NCI-H774 (cell line): ENCODE results near the gene SDK2.
A peak's percentile ranks its signal among the peaks of the same experiment; 100 is the strongest.
"Not testable (repeated sequence)": the region's sequence is repeated elsewhere in the genome, so short reads cannot be mapped to it uniquely, and the experiment has no call there.

ENCODE experiments used
- DNase-seq: peaks from one replicate; lab custom pipeline; 2025; lab: John Stamatoyannopoulos, UW

The SDK2 gene

DNA sequence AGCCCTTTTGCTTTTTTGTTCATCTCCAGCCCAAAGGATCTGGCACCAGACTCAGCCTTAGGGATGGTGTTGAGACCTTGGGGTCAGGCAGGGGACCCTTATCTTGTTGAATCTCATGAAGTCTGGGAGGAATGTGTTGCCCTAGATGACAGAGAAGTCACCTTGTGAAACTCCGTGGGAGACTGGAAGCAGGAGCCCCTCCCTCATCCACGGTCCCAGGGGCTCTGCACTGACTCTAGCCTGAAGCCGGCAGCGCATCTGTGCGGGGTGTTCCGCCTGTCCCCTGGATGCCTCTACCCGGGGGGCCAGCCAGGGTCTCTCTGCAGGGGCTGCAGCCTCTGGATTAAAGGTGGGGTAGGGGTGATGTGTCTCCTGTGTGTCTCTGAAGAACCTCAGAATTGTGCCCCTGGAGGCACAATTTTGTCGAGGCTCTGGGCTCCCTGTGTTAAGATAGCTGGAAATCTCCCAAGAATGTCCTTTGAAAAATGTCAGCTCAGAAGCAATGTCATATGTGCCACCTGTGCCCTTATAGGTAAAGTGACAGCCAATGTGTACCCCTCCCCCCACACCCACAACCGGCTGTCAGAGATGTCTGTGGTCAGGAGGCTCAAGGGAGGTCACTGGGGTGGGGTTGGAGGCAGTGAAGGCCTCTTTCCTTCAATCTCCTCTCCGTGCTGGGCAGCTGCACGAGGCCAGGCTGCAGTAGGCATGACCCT lies 300.3 kb downstream of the SDK2 start:
- no peak for DNase-seq

DNA sequence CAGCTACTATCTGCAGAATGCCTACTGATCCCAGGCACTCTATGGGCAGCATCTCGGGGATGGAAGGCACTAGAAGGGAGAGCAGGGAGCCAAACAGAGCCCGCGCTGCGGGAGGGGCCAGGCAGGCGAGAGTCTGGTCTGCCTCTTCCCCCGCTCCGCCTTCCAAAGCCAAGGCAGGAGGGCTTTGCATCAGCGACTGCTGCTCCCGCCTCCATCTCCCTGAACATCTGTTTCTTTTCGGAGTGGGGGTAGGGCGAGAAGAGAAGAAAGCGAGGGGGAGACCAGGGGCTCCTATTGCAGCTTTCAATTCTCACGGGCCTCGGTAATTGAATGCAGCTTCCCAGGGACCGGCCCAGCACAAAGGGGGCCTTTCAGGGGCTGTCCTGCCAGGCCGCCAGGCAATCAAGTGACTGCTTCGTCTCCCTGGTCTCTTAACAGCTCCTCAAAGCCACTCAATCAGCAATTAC lies 301.0 kb downstream of the SDK2 start:
- DNase-seq, result no peak

- no peak for DNase-seq
These were observed 301.6 kb downstream of the SDK2 start for GRCh38 chr17:73342541-73343167.

- DNase-seq, result peak; percentile 6
These were observed 302.2 kb downstream of the SDK2 start for GRCh38 chr17:73342050-73342522.

DNA sequence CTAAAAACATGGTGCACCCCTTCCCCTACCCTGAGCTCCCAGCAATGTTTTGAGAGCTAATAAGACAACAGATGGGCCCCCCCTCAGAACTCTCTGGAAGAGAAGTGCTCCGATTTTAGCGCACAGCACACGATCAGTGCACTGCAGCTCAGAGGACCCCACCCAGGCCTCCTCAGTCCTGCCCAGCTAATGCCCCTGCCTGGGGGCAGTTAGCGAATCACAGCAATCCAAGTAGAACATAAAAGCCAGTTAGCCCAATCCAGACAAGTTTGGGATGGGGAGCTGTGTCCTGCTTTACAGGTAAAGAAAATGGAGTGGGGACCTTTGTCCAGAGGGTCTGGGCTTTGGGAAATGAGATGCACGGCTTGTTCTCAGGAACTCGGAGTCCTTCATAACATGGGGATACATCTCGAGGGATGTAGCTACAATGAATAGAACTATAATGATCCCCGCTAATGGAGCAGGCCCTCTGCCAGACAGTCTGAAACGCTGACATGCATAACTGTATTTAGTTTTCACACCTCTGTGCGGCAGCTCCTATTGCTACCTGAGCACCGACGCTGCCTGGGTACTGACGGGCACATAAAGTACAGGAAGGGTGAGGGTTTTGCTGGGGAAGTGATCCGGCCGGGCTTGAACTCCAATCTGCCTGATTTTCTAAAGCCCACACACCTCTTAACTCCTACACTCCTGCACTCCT lies 302.7 kb downstream of the SDK2 start:
- no peak for DNase-seq

DNA sequence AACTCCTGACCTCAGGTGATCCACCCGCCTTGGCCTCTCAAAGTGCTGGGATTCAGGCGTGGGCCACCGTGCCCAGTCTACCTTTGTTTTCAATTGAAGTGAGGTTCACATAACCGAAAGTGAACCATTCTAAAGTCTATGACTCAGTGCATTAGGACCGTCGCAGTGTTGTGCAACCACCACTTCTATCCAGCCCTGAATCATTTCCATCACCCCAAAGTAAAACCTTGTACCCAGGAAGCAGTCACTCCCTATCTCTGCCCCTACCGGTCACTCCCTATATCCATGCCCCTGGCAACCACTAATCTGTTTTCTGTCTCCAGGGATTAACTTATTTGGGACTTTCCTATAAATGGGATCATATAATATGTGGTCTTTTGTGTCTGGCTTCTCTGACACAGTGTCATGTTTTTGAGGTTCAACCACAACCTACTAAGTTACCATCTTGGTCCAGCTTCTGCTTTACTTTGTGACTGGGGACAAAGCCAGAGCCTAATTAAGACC lies 304.1 kb downstream of the SDK2 start:
- no peak for DNase-seq

GRCh38 chr17:73338566-73339197 lies 305.6 kb downstream of the SDK2 start:
- DNase-seq, result no peak

DNA sequence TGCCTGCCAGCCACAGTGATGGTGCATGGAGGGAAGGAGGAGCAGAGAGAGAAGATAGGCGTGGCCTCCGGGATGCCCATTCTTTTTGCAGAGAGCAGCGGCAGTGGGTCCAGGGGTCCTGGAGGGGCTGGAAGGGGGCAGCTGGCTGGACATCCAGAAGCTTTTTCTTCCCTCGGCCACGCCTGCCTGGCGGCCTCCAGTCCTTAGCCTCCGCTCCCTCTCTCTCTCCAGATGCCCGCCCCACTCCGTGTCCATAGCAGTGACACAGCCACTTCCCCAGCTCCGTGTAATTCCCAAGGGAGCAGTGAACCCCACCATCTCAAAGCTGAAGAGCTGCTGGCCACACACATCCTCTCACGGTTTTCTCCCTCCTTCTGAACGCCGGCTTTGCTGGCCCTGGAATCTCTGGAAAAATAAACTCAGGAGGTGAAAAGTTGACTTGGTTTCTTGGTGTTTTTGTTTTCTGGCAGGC lies 306.2 kb downstream of the SDK2 start:
- DNase-seq, result no peak

DNA sequence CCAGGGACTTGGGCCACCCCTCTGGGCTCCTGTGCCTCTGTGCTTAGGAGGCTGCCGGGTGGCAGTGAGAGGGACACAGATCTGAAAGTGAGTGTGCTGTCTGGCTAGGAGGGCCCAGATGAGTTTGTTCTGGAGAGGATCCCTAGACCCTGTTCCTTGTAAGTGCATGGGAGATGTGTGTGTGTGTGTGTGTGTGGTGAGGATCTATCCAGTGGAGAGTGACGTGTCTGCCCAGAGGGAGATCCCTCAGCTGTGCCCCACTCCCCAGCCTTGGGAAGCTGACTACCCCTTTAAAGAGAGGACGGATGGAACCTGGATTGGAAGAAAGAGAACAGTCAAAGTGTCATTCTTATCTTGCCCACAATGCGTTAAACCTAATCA lies 306.9 kb downstream of the SDK2 start:
- DNase-seq, result no peak

DNA sequence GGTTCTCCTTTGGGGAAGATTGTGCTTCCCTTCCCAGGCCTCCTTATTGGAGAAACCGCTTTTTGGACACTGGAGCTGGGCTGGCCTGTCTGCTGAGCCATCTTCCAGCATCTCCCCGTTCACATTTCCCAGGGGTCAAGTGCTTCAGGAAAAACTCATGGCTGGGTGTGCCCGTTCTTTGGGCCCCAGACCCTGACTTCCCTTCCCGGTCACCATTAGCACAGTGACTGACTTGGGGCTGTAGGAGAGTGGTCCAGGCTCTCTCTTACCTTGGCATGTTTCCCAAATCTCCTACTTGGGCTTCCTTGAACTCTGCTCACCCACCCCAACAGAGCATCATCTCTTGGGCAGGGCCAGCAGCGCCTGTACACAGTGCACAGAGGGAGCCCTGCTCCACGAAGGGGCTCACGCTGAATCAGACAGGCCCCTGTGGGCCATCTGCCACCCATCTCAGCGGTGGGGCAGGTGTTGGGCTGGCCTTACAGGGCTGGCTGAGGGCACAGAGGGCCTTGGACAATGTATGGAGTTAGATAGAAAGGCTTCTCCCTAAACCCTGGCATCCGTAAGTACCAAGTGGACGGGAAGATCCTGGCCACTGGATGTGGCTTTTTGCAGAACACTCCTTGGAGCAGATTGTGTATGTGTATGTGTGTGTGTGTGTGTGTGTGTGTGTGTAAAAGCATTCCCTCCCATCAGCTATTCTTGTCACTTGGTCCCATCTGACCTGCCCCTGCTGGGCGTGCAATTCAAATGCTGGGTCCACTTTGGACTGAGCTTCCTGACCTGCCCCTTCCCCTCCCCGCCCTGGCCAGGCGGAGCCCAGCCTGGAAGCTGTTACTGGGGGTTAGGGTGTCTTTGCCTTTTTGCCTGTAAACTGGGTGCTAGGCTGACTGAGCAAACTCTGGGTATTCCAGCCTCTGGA lies 307.6 kb downstream of the SDK2 start:
- no peak for DNase-seq

GRCh38 chr17:73335591-73336407 lies 308.4 kb downstream of the SDK2 start:
- DNase-seq, result peak; percentile 44

- DNase-seq, result peak; percentile 43
These were observed 309.3 kb downstream of the SDK2 start for GRCh38 chr17:73334771-73335513.

DNA sequence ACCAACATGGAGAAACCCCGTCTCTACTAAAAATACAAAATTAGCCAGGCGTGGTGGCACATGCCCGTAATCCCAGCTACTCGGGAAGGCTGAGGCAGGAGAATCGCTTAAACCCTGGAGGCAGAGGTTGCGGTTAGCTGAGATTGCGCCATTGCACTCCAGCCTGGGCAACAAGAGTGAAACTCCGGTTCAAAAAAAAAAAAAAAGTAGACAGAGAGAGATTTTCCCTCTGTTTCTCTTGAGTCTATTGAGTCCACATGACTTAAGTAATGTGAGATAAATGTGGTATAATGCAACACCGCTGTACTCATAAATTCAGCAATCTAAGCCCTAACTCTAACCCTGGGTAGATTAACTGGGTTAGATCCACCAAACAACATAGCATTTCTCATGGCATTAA lies 310.8 kb downstream of the SDK2 start:
- DNase-seq, result not testable (repeated sequence)

DNA sequence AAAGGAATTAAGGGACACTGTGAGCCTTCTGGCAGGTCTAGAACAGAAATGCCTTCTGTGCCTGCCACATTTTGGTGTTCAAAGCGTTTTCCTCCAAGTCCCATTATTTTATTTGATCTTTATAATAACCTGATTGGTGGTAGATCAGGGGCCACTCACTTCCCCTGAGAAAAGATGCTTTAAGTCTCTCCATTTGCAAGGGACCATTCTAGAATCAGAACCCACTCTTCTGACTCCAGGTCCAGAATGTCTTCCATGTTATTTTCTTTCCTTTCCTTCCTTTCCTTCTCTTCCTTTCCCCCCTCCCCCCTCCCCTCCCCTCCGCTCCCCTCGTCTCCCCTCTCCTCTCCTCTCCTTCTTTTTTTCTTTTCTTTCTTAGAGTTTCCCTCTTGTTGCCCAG lies 313.2 kb downstream of the SDK2 start:
- DNase-seq, result no peak

- no peak for DNase-seq
These were observed 316.6 kb downstream of the SDK2 start for GRCh38 chr17:73327676-73328075.

DNA sequence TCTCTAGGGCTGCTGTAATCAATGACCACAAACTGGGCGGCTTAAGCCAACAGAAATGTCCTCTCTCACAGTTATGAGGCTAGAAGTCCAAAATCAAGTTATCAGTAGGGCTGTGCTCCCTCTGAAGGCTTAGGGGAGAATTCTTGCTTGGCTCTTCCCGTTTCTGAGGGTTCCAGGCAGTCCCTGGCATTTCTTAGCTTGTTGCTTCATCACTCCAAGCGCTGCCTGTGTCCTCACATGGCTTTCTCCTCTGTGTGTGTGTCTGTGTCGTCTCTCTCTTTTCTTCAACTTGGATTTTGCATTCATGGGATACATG lies 318.8 kb downstream of the SDK2 start:
- DNase-seq, result no peak

GRCh38 chr17:73324711-73325526 lies 319.3 kb downstream of the SDK2 start:
- DNase-seq, result no peak

GRCh38 chr17:73324160-73324475 lies 320.1 kb downstream of the SDK2 start:
- no peak for DNase-seq
